HL-60 (cell line): Measurements from ENCODE around the gene TMEM223.

Experiments
- CTCF ChIP-seq: IDR thresholded peaks from one replicate; pipeline ENCODE4 v1.5.1; 2011; ENCODE audit warnings: low read length, control low read depth, inconsistent platforms; ENCODE audit not compliant: insufficient read depth
- GABPA ChIP-seq: IDR thresholded peaks from 2 replicates; pipeline ENCODE4 v1.6.1; 2012; ENCODE audit warnings: low read depth
- POLR2AphosphoS5 ChIP-seq: IDR thresholded peaks from 2 replicates; pipeline ENCODE4 v1.6.1; 2012; ENCODE audit warnings: low read depth
- REST ChIP-seq: IDR thresholded peaks from 2 replicates; pipeline ENCODE4 v1.6.1; 2012; ENCODE audit warnings: low read depth; ENCODE audit not compliant: insufficient replicate concordance

- TF ChIP-seq CTCF (no peak), POLR2AphosphoS5 (no peak; the same call in 1 of the 2 replicates), GABPA (no peak), REST (no peak)
These were observed 21.0 kb downstream of the TMEM223 start for GRCh38 chr11:62770778-62771143.
